RCC 7860 (cell line): ENCODE data around the gene PERCC1.
"Not testable (repeated sequence)": the region's sequence is repeated elsewhere in the genome, so short reads cannot be mapped to it uniquely, and the experiment has no call there.

ENCODE experiments used
- DNase-seq: peaks from one replicate; pipeline ENCODE4 v3.0.0-alpha.2; 2015; ENCODE audit warnings: low spot score
- FAIRE-seq: peaks from 2 replicates; lab custom pipeline; 2012; peaks lifted over from hg19 to GRCh38; lab: Jason Lieb, UNC

The PERCC1 gene

DNA sequence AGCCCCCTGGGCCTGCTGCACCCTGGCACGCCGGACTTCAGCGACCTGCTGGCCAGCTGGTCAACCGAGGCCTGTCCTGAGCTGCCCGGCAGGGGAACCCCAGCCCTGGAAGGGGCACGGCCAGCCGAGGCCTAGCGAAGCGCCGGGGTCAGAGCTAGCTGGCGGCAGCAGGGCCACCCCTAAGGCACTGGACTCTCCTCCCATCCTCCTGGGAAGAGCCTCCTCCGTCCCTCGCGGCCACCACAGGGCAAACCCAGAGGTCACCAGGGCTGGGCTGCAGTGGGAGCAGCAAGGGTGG, 2.3 kb downstream of the PERCC1 start:
- FAIRE-seq (no peak), DNase-seq (no peak)

DNA sequence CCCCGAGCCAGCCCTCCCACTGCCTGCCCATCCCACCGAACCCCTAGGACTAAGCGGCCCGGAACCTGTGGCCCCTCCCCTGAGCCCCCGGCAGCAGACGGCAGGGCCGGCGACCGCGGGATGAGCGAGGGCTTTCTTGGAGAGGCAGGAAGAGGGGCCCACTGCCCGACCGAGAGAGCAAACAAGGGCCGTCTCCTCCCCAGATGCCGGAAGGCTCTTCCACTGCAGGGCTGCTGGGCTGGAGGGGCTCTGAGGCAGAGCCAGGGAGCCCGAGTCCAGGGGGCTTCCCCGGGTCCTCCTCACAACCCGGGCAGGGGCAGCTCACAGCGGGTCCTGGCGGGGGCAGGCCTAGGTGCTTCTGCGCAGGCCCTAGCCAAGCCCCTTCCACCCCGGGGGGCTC, 2.9 kb downstream of the PERCC1 start:
- no peak for FAIRE-seq
- DNase-seq, result no peak

GRCh38 chr16:1434644-1435592, 4.0 kb downstream of the PERCC1 start:
- no peak for FAIRE-seq
- DNase-seq, result no peak

GRCh38 chr16:1435921-1436697, 5.2 kb downstream of the PERCC1 start:
- DNase-seq (no peak), FAIRE-seq (no peak)

- DNase-seq (no peak), FAIRE-seq (no peak)
Observed at GRCh38 chr16:1436731-1437355, 6.0 kb downstream of the PERCC1 start.

GRCh38 chr16:1437606-1438005, 6.7 kb downstream of the PERCC1 start:
- no peak for FAIRE-seq

DNA sequence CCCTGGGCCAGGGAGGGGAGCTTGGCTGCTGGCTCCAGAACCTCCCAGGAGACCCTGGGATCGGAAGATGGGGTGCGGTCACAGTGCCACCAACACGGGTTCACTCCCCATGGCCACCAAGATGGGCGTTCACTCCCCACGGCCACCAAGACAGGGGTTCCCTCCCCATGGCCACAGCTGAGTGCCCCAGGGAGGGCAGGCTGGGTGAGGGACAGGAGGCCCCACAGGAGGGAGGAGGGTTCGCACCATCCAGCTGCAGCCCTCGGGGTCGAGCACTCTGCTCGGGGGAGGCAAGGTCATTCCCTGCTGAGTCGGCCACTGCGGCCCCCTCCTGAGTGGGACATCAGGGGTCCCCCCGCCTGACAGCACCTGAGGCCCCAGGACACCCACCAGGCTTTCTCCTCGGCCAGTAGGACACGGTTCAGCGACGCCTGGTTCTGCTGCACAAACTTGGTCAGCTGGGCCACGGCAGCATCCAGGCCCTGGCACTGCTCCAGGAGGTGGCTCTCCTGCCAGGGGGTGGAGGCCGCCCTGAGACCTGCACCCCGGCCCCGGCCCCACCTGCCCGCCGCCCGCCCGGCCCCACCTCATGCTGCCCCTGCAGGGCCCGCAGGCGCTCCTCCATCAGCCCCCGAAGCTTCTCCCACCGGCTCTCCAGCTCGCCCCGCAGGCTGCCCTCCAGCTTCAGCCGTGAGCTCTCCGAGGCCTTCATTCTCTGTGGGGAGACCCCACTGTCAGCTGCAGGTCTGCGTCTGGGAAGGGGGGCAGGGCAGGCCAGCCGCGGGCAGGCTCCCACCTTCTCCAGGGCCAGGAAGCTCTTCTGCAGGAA, 7.6 kb downstream of the PERCC1 start:
- no peak for DNase-seq
- no peak for FAIRE-seq

More at GRCh38 chr16:1437606-1438005, 6.7 kb downstream of the PERCC1 start:
- no peak for DNase-seq

- FAIRE-seq, result no peak
- no peak for DNase-seq
Observed at GRCh38 chr16:1439058-1439698, 8.3 kb downstream of the PERCC1 start.

DNA sequence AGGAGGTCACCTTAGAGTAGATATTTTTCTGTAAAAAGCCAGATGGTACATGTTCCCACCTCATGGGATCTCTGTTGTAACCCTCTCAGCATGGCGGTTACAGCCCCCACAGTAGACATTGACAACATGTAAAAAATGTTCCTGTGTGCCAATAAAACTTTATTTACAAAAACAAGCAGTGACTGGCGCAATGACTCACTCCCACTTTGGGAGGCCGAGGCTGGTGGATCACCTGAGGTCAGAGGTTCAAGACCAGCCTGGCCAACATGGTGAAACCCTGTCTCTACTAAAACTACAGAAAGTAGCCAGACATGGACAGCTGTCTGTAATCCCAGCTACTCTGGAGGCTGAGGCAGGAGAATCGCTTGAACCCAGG, 8.8 kb downstream of the PERCC1 start:
- not testable (repeated sequence) for DNase-seq, FAIRE-seq

GRCh38 chr16:1441391-1441829, 10.5 kb downstream of the PERCC1 start:
- DNase-seq, result no peak
- no peak for FAIRE-seq

DNA sequence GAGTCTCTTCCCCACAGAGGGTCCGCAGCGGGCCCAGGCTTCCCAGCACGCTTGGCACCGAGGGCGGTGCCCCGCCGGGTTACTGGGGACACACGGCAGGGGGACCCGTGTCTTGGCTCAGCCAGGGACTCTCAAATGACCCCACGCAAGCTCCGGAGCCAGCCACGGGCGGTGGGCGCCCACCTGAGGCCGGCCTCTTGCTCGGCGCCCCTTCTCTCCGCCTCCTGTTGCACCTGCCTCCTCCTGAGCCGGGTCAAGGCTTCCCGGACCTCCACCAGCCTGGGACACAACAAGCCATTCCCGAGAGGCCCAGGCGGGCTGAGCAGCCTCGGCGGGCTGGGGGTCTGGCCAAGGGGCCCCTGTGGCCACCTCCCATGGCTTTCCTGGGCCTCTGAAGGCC, 11.8 kb downstream of the PERCC1 start:
- DNase-seq (no peak), FAIRE-seq (no peak)

DNA sequence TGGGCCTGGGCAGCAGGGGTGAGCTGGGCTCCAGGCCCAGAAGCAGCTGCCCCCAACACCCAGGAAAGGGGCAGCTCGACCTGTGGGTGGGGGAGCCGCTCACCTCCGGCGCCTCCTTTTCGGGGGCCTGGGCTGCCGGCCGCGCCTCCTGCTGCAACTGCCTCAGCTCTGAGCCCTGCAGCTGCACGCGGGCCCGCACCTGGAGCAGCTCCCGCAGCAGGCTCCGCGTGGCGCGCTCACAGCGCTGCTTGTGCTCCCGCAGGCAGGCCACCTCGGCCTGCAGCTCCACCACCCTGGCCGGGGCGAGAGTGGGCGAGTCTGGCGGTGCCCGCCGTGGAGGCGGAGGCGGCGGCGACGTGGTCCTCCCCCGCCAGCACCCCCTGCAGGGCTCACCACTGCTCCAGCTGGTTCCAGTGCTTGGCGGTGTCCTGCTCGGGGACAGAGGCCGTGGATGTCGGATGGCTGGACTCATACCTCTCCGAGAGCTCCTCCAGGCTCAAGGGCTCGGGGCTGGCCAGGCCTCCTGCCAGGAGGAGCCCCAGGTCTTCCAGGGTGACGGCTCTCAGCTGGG, 12.6 kb downstream of the PERCC1 start:
- no peak for FAIRE-seq

DNA sequence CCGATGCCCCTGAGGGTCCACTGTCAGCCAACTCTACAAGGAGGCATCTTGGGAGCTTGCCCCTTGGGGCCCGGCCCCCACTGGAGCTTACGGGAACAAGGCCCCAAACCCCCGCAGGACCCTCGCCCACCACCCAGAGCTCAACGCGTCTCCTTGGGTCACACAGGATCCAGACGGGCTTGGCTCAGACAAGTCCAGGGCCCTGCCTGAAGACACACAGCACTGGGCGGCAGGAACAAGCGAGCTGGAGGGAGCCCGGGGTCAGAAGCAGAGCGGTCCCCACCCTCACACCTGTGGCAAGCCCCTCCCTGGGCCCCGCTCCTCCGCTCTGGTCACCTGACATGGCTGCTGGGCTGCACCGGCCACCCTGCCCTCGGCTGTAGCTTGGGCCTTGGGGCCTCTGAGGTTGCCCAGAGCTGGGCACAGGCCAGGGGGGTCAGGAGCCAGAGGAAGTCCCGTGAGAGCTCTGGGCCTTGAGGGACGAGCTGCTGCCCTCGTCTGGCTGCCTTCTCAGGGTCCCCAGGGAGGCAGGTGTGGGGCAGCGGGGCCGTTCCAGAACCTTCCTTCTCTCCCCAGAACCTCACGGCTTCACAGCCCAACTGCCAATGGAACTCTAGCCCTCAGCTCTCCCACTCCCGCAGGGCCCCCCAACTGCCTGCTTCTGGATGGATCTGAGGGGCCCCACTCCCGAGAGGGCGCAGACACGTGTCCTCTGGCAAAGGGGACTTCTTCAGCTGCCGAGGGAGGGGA, 13.3 kb downstream of the PERCC1 start, which contains the start of gene CCDC154:
Gene CCDC154, minus strand, starts transcription at position 577 of the 750 bp plus-strand sequence. Its CDS starts 234 bp downstream, at position 343.
- FAIRE-seq (no peak), DNase-seq (no peak)

More for the DNA sequence above, 12.6 kb downstream of the PERCC1 start:
- DNase-seq, result no peak

GRCh38 chr16:1444730-1445517, 14.0 kb downstream of the PERCC1 start:
- FAIRE-seq (no peak), DNase-seq (no peak)

DNA sequence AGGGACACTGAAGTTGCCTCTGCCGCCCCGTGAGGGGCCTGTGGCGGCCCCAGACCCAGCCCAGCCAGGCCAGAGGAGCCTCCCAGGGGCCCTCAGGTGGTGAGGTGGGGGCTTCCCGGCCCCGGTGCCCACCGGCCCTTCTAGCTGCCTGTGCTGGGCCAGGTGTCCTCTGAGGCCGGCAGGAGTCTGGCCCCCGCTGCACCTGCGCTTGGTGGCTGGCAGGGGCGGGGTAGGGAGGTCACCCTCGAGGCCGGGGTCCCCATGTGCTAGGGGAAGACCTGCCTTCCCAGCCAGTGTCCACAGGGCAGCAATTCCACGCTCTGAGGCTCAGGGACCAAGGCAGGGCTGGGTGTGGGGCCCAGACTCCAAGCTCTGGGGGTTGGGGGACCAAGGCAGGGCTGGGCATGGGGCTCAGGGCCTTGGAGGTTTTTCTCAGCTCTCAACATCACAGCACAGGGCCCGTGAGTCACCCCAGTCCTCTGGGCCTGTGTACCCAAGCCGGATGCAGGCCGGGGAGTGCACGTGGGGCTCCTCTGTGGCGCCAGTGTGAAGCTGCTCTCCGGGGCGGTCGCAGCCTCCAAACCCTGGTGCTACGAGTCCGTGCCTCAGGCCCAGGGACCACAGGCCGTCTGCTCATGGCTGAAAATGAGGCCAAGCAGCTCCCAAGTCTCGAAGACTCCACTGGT, 14.8 kb downstream of the PERCC1 start:
- no peak for FAIRE-seq

DNA sequence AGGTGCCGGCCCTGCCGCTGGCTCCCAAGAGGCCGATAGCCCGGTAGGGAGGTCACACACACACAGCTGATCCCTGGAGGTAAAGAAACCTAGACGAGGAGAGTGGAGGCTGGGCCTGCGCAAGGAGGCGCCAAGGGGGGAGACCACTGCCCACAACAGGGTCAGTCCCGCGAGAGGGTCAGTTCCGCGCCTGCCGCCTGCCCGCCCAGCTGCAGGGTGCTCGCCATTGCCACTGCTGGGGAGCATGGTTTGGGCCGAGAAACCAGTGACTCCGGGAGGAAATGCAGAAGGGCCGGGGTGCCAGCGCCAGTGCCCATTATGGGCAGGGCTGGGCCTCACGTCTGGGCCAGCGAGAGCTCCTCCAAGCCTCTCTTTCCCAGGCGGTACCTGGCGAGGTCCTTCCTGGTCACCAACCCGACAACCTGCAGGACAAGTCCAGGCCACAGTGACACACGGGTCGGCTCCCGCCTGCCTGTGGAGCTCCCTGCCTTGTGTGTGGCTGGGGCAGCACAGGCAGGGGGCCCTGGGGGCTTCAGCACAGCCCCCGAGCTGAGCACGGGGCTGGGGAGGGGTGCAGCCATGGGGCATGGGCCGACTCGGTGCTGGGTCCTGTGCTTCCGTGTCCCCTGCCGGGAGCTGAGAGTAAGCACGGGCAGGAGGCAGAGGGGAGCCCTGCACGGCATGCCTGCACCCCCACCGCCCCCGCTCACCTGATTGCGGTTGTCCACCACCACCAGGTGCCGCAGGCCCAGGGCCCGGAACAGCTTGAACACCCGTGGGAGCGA, 15.6 kb downstream of the PERCC1 start:
- FAIRE-seq (no peak), DNase-seq (no peak)

More for the DNA sequence above, 14.8 kb downstream of the PERCC1 start:
- DNase-seq, result no peak

DNA sequence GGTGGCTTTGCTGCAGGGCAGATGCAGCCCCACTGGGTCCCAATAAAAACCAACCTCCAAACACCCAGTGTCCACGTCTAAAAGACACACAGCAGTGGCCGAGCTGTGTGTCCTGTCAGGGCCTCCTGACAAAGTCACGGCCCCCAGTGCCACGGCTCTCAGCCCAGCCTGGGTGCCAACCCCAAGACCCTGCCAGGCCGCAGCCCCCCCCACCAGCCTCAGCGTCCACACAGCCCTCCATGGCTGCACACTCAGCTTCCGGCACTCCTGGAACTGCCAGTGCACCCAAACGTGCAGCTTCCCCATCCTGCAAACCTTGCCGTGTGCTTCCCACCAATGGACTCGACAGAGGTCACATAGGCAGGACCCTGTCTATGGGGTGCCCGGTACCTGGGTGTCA, 17.1 kb downstream of the PERCC1 start:
- DNase-seq, result no peak
- no peak for FAIRE-seq
